Measurements from ENCODE around the gene GOLGA2. TPM values are rescaled to one million over a fixed set of nuclear protein-coding genes. Genes with fewer than 3 reads are reported as not detected.

GOLGA2 gene
- total RNA-seq, 1 donor from 2014 or later: 91.5 TPM

DNA sequence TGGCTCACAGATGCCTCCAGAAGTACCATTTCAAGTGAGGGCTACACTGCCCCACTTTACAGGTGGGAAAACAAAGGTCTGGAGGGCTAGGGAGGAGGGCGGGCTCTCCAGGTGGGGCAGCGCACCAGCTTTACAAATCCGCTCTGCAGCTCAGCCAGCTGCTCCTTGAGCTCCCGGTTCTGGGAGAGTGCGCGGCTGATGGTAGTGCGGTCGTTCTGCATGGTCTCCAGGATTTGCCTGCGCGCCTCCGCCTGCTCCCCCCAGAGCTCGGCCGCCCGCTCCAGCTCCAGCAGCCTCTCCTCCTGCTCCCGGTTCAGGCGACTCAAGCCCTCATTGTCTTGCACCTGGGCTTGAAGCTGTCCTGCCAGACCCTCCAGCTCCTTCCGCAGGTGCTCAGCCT is 15.5 kb downstream of the GOLGA2 start:
- H3K27ac Mint-ChIP-seq: no peak overlapping the region
- no peak overlapping the region for H3K4me3 Mint-ChIP-seq
- peaks cover 3% of the 10 kb centered on the region for H3K4me1 Mint-ChIP-seq (ENCODE audit: unreplicated experiment)

DNA sequence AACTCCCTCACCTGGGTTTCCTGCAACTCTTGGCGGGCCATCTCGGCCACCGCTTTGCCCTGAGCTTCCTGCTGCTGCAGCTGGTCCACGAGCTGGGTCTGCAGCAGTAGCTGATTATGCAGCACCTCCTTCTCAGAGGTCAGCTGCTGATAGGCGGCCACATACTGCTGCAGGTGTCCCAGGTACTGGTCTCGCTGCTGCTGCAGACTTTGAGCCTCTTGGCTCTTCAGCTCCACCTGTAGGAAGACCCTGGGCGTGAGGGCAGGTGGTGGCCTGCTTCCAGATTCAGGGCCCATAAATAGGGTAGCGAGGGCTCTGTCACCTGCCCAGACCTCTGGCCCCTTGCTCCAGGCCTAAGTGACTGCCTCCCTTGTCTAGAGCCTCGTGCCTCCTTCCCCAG is 16.7 kb downstream of the GOLGA2 start:
- Mint-ChIP-seq H3K27ac (peak overlapping the region; percentile 46), H3K4me1 (ENCODE audit: unreplicated experiment) (peaks cover 8% of the 10 kb centered on the region), H3K27me3 (no peaks in the 10 kb centered on the region), H3K9me3 (no peaks in the 10 kb centered on the region), H3K4me3 (no peak overlapping the region), H3K36me3 (peaks cover 18% of the 10 kb centered on the region)
- TF ChIP-seq, protein P1, sequence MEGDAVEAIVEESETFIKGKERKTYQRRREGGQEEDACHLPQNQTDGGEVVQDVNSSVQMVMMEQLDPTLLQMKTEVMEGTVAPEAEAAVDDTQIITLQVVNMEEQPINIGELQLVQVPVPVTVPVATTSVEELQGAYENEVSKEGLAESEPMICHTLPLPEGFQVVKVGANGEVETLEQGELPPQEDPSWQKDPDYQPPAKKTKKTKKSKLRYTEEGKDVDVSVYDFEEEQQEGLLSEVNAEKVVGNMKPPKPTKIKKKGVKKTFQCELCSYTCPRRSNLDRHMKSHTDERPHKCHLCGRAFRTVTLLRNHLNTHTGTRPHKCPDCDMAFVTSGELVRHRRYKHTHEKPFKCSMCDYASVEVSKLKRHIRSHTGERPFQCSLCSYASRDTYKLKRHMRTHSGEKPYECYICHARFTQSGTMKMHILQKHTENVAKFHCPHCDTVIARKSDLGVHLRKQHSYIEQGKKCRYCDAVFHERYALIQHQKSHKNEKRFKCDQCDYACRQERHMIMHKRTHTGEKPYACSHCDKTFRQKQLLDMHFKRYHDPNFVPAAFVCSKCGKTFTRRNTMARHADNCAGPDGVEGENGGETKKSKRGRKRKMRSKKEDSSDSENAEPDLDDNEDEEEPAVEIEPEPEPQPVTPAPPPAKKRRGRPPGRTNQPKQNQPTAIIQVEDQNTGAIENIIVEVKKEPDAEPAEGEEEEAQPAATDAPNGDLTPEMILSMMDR (conservative IDR thresholded peaks at IDR 0.05): no peak
- DNase-seq (ENCODE audit: extremely low spot score, unreplicated experiment): no peak

More for the DNA sequence above, 15.5 kb downstream of the GOLGA2 start:
- Mint-ChIP-seq H3K9me3 (no peaks in the 10 kb centered on the region), H3K36me3 (peaks cover 26% of the 10 kb centered on the region), H3K27me3 (no peaks in the 10 kb centered on the region)
- TF ChIP-seq, protein P1 (conservative IDR thresholded peaks at IDR 0.05): no peak
- no peak for DNase-seq (ENCODE audit: extremely low spot score, unreplicated experiment)

DNA sequence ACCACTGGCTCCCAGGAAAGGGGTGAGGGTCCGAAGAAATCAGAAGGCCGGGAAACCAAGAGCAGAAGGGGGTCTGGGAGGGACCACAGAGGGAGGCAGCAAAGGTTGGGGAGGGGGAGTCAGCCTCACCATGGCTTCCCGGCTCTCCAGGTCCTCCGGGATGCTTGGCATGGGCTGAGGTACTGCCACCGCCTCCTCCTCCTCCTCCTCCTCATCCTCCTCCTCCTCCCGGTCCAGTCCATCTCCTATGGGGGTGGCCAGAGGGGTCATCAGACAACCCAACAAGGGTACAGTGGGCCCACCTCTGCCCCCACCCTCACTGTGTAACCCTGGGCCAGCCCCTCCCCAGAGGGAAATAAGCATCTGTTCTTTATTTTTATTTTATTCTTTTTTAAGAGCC is 17.5 kb downstream of the GOLGA2 start:
- Mint-ChIP-seq H3K4me1 (ENCODE audit: unreplicated experiment) (peaks cover 8% of the 10 kb centered on the region), H3K9me3 (no peaks in the 10 kb centered on the region), H3K36me3 (peaks cover 18% of the 10 kb centered on the region), H3K27ac (no peak overlapping the region), H3K27me3 (no peaks in the 10 kb centered on the region), H3K4me3 (no peak overlapping the region)
- TF ChIP-seq, protein P1 (conservative IDR thresholded peaks at IDR 0.05): no peak
- no peak for DNase-seq (ENCODE audit: extremely low spot score, unreplicated experiment)

DNA sequence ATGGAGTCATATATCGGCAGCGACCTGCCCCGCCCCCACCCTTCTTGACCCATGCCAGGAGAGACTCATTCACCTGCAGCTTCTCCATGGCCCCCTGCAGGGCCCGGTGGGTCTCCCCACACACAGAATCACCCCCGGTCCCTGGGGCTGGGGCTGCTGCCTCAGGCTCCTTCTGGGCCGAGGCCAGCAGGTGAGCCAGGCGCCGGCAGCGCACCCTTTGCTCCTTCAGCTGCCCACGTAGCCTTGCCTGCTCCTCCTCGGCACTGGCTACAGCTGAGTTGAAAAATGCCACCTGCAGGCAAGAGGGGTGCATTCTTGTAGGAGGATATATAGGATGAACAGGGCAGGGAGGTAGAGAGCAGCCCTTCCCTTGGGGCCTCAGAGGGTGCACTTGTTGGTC is 17.9 kb downstream of the GOLGA2 start:
- no peaks in the 10 kb centered on the region for H3K9me3 Mint-ChIP-seq
- no peak for DNase-seq (ENCODE audit: extremely low spot score, unreplicated experiment)
- H3K36me3 Mint-ChIP-seq: peaks cover 15% of the 10 kb centered on the region
- no peak overlapping the region for H3K4me3 Mint-ChIP-seq
- TF ChIP-seq, protein P1 (conservative IDR thresholded peaks at IDR 0.05): no peak
- no peaks in the 10 kb centered on the region for H3K27me3 Mint-ChIP-seq
- peaks cover 8% of the 10 kb centered on the region for H3K4me1 Mint-ChIP-seq (ENCODE audit: unreplicated experiment)
- peak overlapping the region; percentile 68 for H3K27ac Mint-ChIP-seq

DNA sequence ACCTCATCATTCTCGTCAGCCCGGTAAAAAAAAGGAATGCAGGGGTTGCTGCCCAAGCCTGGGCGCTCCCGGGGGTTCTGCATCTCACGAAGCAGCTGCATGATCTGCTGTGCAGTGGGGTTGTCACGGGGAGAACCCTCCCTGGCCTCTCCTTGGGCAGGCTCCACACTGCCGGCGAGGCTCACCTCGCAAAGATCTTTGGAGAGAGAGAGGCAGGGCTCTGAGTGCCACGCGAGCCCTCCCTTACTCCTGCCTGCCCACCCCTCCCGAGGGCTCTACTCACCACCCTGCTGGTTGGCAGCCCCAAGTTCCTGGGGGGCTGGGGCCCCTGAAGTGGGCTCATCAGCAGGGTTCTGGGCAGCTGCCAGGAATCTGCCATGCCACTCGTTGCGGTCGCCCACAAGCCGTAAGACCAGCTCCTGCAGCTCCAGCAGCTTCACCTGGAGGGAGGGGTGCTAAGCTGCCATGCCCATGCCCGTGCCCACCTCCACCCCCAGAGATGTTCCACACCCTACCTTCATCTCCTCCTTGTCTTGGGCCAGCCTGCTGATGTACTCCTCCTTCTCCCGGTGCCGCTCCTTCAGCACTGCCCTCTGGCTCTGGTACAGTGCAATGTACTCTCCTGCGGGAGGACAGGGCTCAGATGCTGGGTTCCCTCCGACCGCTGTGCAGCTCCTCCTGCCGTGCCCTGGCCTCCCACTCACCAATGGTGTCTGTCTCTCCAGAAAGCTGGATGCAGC is 18.6 kb downstream of the GOLGA2 start:
- peaks cover 11% of the 10 kb centered on the region for H3K4me1 Mint-ChIP-seq (ENCODE audit: unreplicated experiment)
- H3K27ac Mint-ChIP-seq: peak overlapping the region; percentile 68

More for the DNA sequence above, 18.6 kb downstream of the GOLGA2 start:
- TF ChIP-seq, protein P1 (conservative IDR thresholded peaks at IDR 0.05): no peak
- H3K36me3 Mint-ChIP-seq: peaks cover 11% of the 10 kb centered on the region
- no peaks in the 10 kb centered on the region for H3K27me3 Mint-ChIP-seq
- no peak overlapping the region for H3K4me3 Mint-ChIP-seq
- H3K9me3 Mint-ChIP-seq: no peaks in the 10 kb centered on the region
- DNase-seq (ENCODE audit: extremely low spot score, unreplicated experiment): no peak

All from type B pancreatic cell (in vitro differentiated cells).